Spleen (tissue), 11 donors: ENCODE results near the gene HES1. TPM values are rescaled to one million over a fixed set of nuclear protein-coding genes. Genes with fewer than 3 reads are reported as not detected.

ENCODE experiments used
- DNase-seq: peaks from one replicate; pipeline ENCODE4 v3.0.0-alpha.2; 2020
- H3K27ac ChIP-seq, 8 donors: fragments of 200-600 bp; sonication (generic) in 7 of 8; 1 replicate in 4 of 8; 2 replicates in 4 of 8; pipeline versions ENCODE4 v1.5.0 to v1.8.0; 2016 to 2021; ENCODE audit warnings: inconsistent platforms in 4 of 8, mild to moderate bottlenecking in 4 of 8, moderate library complexity in 1 of 8
- H3K27me3 ChIP-seq, 7 donors: fragments of 200-600 bp; sonication (generic) in 6 of 7; replicated peaks in 1 of 7; 1 replicate in 4 of 7; 2 replicates in 3 of 7; pipeline versions ENCODE4 v1.5.0 to v1.8.0; 2016 to 2021; ENCODE audit warnings: inconsistent platforms in 3 of 7, mild to moderate bottlenecking in 1 of 7
- H3K36me3 ChIP-seq, 6 donors: fragments of 200-600 bp; sonication (generic) in 5 of 6; 1 replicate in 4 of 6; 2 replicates in 2 of 6; pipeline versions ENCODE4 v1.5.0 to v1.8.0; 2016 to 2021; ENCODE audit warnings: inconsistent platforms in 2 of 6
- H3K4me1 ChIP-seq, 6 donors: fragments of 200-600 bp; sonication (generic) in 5 of 6; 1 replicate in 3 of 6; 2 replicates in 3 of 6; pipeline versions ENCODE4 v1.5.0 to v1.8.0; 2016 to 2021; ENCODE audit warnings: inconsistent platforms in 3 of 6
- H3K4me3 ChIP-seq, 8 donors: fragments of 200-600 bp; sonication (generic) in 7 of 8; 1 replicate in 4 of 8; 2 replicates in 4 of 8; pipeline versions ENCODE4 v1.5.0 to v1.8.0; 2016 to 2021; ENCODE audit warnings: inconsistent platforms in 4 of 8, mild to moderate bottlenecking in 4 of 8, moderate library complexity in 2 of 8
- H3K9me3 ChIP-seq, 8 donors: fragments of 200-600 bp; sonication (generic) in 7 of 8; 1 replicate in 4 of 8; 2 replicates in 4 of 8; pipeline versions ENCODE4 v1.5.0 to v1.8.0; 2016 to 2021; ENCODE audit warnings: inconsistent platforms in 4 of 8
- CTCF ChIP-seq, 11 experiments: fragments of 200-600 bp in 7 of 11; fragments of 450-650 bp in 4 of 11; sonication (generic) in 4 of 11; IDR thresholded peaks in 8 of 11; conservative IDR thresholded peaks in 3 of 11; 1 replicate in 7 of 11; 2 replicates in 4 of 11; pipeline versions ENCODE4 v1.4.0 to v1.8.0; 2016 to 2021; ENCODE audit warnings: antibody characterized with exemption in 11 of 11, inconsistent platforms in 4 of 11, mild to moderate bottlenecking in 1 of 11
- POLR2A ChIP-seq, 3 donors: fragments of 450-650 bp; IDR thresholded peaks; one replicate each; pipeline ENCODE4 v1.5.1; 2017; ENCODE audit warnings: antibody characterized with exemption in 3 of 3, mild to moderate bottlenecking in 1 of 3
- POLR2AphosphoS5 ChIP-seq, 3 donors: sonication (generic); formaldehyde crosslinking; IDR thresholded peaks; one replicate each; pipeline ENCODE4 v1.5.1; 2017; ENCODE audit warnings: antibody characterized with exemption in 3 of 3
- WGBS, 5 donors: extraction: QIAGEN DNeasy Blood & Tissue Kit in 3 of 5; methylation state at CpG; one replicate each; pipeline versions ENCODE4 v1.1.5 to v1.1.7; 2013 to 2018; 5-methylcytosine and 5-hydroxymethylcytosine counted together
- intact Hi-C: fragments of 100-400 bp; cut with DNase I; formaldehyde crosslinking; loops from one replicate; pipeline ENCODE4 v1.15.0; 2023; ENCODE audit warnings: low total_unique reads
- polyA plus RNA-seq, 3 donors: library from polyadenylated mRNA; stranded (reverse); fragments of 200-250 nt; gene quantifications; one replicate each; pipeline ENCODE4 v1.2.1, GENCODE V29; 2013
- small RNA-seq, 4 donors: library from RNA; depleted of rRNA; stranded (forward); fragments of <200 nt; gene quantifications; one replicate each; pipeline ENCODE3, GENCODE V24; 2016
- total RNA-seq, 7 donors: library from RNA; depleted of rRNA in 3 of 7; stranded (reverse); fragments of >200 nt in 3 of 7; fragmentation: NEBNext Ultra II Directional in 4 of 7; extraction: Animal tissue kit (Norgen Biotek cat#: 25700) in 4 of 7; gene quantifications; one replicate each; pipeline versions ENCODE4 v1.1.0 to v1.2.1, GENCODE V29; 2016 to 2021
- donor health status: healthy with polysubstance abuse.
- donor health status: DM: no; HTN: no; CAD: no; lungs with moderate emphysema.
- donor health status: DM: no; HTN: no; CAD: no.
- donor health status: Bipolar disorder and iron deficiency.
- donor health status: healthy.
- donor health status: DM: no; HTN: no; CAD: no.
- donor health status: DM: yes; HTN: yes; CAD: no.

The HES1 gene
- total and polyA plus RNA-seq, 10 donors, result 17.7 to 59.6 (median 40.0) TPM

GRCh38 chr3:194185221-194185620 is 49.3 kb downstream of the HES1 start:
- TF ChIP-seq CTCF (IDR thresholded peaks at IDR 0.05 in 8 of 11, conservative IDR thresholded peaks at IDR 0.05 in 3 of 11) (no peak), POLR2A (IDR thresholded peaks at IDR 0.05) (no peak), POLR2AphosphoS5 (IDR thresholded peaks at IDR 0.05) (no peak)
- WGBS, 5 donors, result 80 to 92% (median 91%) methylated on average over 9 of the region's 9 CpGs

DNA sequence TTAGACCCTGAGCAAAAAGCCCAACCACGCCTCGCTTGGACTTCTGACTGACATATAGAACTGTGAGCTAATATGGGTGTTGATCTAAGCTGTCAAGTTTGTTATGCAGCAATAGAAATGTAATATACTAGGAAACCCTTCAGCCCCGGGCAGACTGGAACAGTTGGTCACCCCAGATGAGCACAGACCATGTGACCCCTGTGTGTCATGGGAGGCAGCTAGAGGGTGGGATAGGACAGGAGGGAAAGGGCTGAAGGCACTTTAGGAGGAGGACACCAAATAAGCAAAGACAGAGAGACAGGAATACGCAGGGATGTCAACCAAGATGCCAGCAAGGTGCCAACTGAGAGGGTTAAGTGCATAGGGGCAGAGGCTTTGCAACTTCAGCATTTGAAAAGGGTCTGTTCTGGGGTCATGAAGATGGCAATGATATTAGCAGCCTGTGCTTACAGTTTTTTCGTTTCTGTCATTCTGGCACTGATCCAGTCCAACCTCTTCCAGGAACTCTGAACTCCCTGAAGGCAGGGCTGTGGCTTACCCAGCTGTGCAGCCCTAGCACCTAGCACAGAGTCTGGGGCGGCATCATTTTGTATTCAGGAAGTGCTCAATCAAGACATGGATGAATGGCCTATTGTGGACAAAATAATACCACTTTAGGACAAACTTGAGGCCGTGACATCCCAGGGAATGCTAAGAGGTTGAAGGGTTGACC is 51.4 kb downstream of the HES1 start:
- H3K4me1 ChIP-seq, result peaks cover 0 to 25% (median 11%) of the 10 kb centered on the region in 6 donors
- WGBS, 5 donors, result 58 to 86% (median 74%) methylated on average over 7 of the region's 7 CpGs
- peaks cover 0 to 4% (median 0%) of the 10 kb centered on the region in 8 donors for H3K9me3 ChIP-seq
- no peak for DNase-seq
- H3K27ac ChIP-seq, result no peak overlapping the region
- intact Hi-C loops, result no loop called here
- H3K4me3 ChIP-seq, result no peak overlapping the region
- TF ChIP-seq CTCF (IDR thresholded peaks at IDR 0.05 in 8 of 11, conservative IDR thresholded peaks at IDR 0.05 in 3 of 11) (no peak), POLR2AphosphoS5 (IDR thresholded peaks at IDR 0.05) (no peak), POLR2A (IDR thresholded peaks at IDR 0.05) (no peak)
- no peaks in the 10 kb centered on the region for H3K36me3 ChIP-seq
- peaks cover 0 to 12% (median 0%) of the 10 kb centered on the region in 7 donors for H3K27me3 ChIP-seq

More at GRCh38 chr3:194185221-194185620, 49.3 kb downstream of the HES1 start:
- no peak for DNase-seq
- Histone ChIP-seq H3K4me1 (peaks cover 0 to 17% (median 11%) of the 10 kb centered on the region in 6 donors), H3K9me3 (no peaks in the 10 kb centered on the region), H3K4me3 (no peak overlapping the region), H3K27ac (no peak overlapping the region), H3K27me3 (peaks cover 0 to 12% (median 0%) of the 10 kb centered on the region in 7 donors), H3K36me3 (no peaks in the 10 kb centered on the region)
- intact Hi-C loops, result no loop called here

Small RNAs within 50 kb of the gene (small RNA-seq; reads per million reads assigned to genes)
- gene RN7SL215P, result 0 reads per million in 4 donors

Other genes with a start within 250 kb of the HES1 start
- 1 to 10 TPM in 1 of 7 donors, under 1 TPM in 6; 0.26 to 4.4 (median 0.47) TPM for gene CPN2, start 215.2 kb downstream of the HES1 start, total RNA-seq
- 1 to 10 TPM; 1.0 to 1.7 (median 1.2) TPM for gene CPN2, start 215.2 kb downstream of the HES1 start, polyA plus RNA-seq
- gene LRRC15, start 233.6 kb downstream of the HES1 start, total RNA-seq, result 1 to 10 TPM in 1 of 7 donors, under 1 TPM in 5, not detected in 1; 0.09 to 1.1 (median 0.40) TPM
- under 1 TPM; 0.24 to 0.54 (median 0.35) TPM for gene LRRC15, start 233.6 kb downstream of the HES1 start, polyA plus RNA-seq